RCC 7860 (cell line): ENCODE data around the gene FAM107B.
A peak's percentile ranks its signal among the peaks of the same experiment; 100 is the strongest.
"Not testable (repeated sequence)": the region's sequence is repeated elsewhere in the genome, so short reads cannot be mapped to it uniquely, and the experiment has no call there.

ENCODE experiments used
- DNase-seq: peaks from one replicate; pipeline ENCODE4 v3.0.0-alpha.2; 2015; ENCODE audit warnings: low spot score
- FAIRE-seq: peaks from 2 replicates; lab custom pipeline; 2012; peaks lifted over from hg19 to GRCh38; lab: Jason Lieb, UNC

Gene FAM107B

GRCh38 chr10:14774797-14775196, at the start of gene FAM107B:
Gene FAM107B (minus strand): TSS chr10:14774897. CDS start chr10:14774663, 234 bp downstream.
- FAIRE-seq (no peak), DNase-seq (peak; percentile 39)

- DNase-seq = no peak
- no peak for FAIRE-seq
Observed at GRCh38 chr10:14823966-14824365, 49.3 kb upstream of the FAM107B start.

GRCh38 chr10:14822879-14823755, 48.4 kb upstream of the FAM107B start:
- peak; percentile 69 for FAIRE-seq
- DNase-seq = peak; percentile 54

DNA sequence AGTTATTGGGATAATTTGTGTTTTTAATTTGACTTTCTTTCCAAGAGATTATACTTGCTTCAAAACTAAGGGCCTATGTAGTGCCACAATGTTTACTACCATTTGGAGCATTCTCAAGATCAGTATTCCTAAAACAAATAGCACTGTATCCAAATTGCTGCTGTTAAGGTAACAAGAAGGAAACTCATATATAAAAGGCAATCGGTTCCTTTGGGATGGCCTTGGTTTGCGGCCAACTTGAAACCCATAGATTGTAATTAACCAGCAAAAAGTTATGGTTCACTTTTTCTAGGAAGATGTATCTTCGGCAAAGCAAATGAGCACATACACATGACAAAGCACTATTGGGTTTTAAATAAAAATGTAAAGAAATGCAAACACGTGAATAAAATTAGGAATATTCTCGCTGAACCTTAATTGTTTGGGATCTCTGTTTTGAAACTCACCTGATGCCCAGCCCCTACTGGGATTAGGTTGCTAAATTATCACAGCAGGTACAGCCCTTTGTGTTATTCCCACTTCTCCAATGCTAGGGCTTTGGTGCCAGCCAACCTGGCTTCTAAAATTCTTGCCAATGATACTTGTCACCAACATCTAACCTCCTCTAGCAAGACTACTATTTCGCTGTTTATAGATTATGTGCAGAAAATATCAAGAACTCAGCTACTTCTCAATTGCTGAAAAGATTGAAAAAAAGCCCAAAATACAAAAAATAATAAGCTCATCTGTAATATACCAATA, 47.1 kb upstream of the FAM107B start:
- FAIRE-seq = no peak
- DNase-seq = no peak

GRCh38 chr10:14820775-14821154, 46.1 kb upstream of the FAM107B start:
- DNase-seq (no peak), FAIRE-seq (no peak)

GRCh38 chr10:14820010-14820774, 45.5 kb upstream of the FAM107B start:
- FAIRE-seq (no peak), DNase-seq (peak; percentile 62)

- not testable (repeated sequence) for FAIRE-seq, DNase-seq
Observed at GRCh38 chr10:14816717-14817116, 42.0 kb upstream of the FAM107B start.

- no peak for FAIRE-seq
Observed at GRCh38 chr10:14815681-14816080, 41.0 kb upstream of the FAM107B start.

GRCh38 chr10:14812271-14812670, 37.6 kb upstream of the FAM107B start:
- DNase-seq (no peak), FAIRE-seq (no peak)

More at GRCh38 chr10:14815681-14816080, 41.0 kb upstream of the FAM107B start:
- DNase-seq = no peak

GRCh38 chr10:14810969-14811953, 36.6 kb upstream of the FAM107B start:
- FAIRE-seq = no peak
- DNase-seq = no peak

GRCh38 chr10:14806318-14806717, 31.6 kb upstream of the FAM107B start:
- DNase-seq (no peak), FAIRE-seq (no peak)

GRCh38 chr10:14803827-14804226, 29.1 kb upstream of the FAM107B start:
- DNase-seq (no peak), FAIRE-seq (peak; percentile 44)

DNA sequence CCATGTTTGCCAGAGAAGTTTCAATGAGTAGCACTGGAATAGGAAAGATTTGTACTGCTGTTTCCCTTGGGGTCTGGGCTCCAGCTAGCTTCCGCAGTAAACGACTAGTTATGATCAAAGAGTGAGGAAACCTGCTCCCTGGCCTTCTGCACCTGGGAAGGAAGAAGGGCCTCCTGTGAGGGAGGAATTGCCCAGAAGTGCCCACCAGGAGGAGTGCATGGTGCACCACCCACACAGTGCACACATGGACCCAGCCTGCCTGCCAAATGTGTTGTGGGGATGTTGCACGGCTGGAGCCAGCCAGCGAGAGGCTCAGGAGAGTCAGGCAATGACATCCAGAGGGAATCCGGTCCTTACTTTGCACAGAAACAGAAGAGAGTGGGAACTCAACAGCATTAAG, 27.0 kb upstream of the FAM107B start:
- no peak for DNase-seq

GRCh38 chr10:14800397-14800796, 25.7 kb upstream of the FAM107B start:
- FAIRE-seq (no peak), DNase-seq (no peak)

More for the DNA sequence above, 27.0 kb upstream of the FAM107B start:
- FAIRE-seq = no peak

- FAIRE-seq = no peak
- no peak for DNase-seq
Observed at GRCh38 chr10:14798636-14799035, 23.9 kb upstream of the FAM107B start.

DNA sequence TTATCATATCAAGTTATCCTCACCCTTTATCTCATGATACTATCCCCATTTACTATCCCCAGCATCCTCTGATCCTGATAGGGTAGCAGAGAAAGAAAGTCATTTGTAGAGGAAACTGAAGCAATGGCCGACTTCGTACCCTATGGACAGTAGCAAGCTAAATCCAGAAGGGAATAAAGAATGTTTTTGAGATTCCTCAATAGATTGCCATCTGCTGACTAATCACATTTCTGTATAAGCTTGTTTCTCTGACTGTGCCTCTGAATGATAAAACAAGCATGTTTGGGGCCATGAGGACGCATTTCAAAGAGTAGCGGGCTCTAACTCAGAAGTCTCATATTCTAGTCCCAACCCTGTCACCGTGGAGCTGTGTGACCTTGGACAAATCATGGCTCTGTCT, 13.2 kb upstream of the FAM107B start:
- DNase-seq (no peak), FAIRE-seq (no peak)

- FAIRE-seq = no peak
- DNase-seq = no peak
Observed at GRCh38 chr10:14784459-14785055, 9.9 kb upstream of the FAM107B start.

DNA sequence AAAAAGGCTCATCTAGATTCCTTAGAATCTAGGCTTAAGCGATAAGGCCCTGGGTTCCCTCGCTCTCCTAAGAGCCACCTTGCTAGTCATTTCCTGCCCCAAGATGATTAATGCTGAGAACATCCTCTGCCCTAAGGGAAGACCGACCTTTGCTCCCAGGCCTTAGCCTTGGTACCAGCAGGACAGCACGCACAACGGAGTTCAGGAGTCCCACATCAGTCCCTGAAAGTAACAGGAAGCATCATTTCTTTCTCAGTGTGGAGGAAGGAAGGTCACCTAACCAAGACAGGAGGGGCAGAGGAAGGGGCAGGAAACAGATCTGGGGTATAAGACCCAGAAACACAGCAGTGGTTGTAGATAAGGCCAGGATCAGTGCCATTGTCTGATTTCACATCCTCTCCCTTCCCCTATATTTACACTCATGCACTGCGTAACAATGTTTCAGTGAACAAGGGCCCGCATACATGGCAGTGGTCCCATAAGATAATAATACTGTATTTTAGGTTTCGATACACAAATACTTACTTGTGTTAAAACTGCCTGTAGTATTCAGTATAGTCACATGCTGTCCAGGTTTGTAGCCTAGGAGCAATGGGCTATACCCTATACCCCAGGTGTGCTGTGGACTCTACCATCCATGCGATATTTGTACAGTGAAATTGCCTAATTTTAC, 8.1 kb upstream of the FAM107B start:
- peak; percentile 97 for FAIRE-seq
- peak; percentile 97 for DNase-seq

- DNase-seq = no peak
- no peak for FAIRE-seq
Observed at GRCh38 chr10:14781763-14782162, 7.1 kb upstream of the FAM107B start.
